HUES48 (cell line): ENCODE data around the gene BCKDHB.
"Not testable (repeated sequence)": the region's sequence is repeated elsewhere in the genome, so short reads cannot be mapped to it uniquely, and the experiment has no call there.

Source experiments
- H3K27ac ChIP-seq: one replicate; pipeline ENCODE4 v1.7.0; 2013; ENCODE audit warnings: low read depth, low read length, inconsistent platforms
- H3K27me3 ChIP-seq: 2 replicates; pipeline ENCODE4 v1.6.1; 2013; ENCODE audit warnings: mild to moderate bottlenecking, low read length; ENCODE audit not compliant: control insufficient read depth, insufficient read depth
- H3K36me3 ChIP-seq: 2 replicates; pipeline ENCODE4 v1.6.1; 2013; ENCODE audit warnings: low read length; ENCODE audit not compliant: control insufficient read depth, insufficient read depth
- H3K4me1 ChIP-seq: 2 replicates; pipeline ENCODE4 v1.6.1; 2013; ENCODE audit warnings: mild to moderate bottlenecking, low read length; ENCODE audit not compliant: control insufficient read depth, insufficient read depth
- H3K4me3 ChIP-seq: 2 replicates; pipeline ENCODE4 v1.5.1; 2013; ENCODE audit warnings: mild to moderate bottlenecking, low read depth, low read length
- H3K9ac ChIP-seq: 2 replicates; pipeline ENCODE4 v1.6.1; 2013; ENCODE audit warnings: mild to moderate bottlenecking, low read depth, low read length, moderate library complexity
- H3K9me3 ChIP-seq: 2 replicates; pipeline ENCODE4 v1.6.1; 2013; ENCODE audit warnings: low read length; ENCODE audit not compliant: control insufficient read depth, insufficient read depth

Gene BCKDHB

DNA sequence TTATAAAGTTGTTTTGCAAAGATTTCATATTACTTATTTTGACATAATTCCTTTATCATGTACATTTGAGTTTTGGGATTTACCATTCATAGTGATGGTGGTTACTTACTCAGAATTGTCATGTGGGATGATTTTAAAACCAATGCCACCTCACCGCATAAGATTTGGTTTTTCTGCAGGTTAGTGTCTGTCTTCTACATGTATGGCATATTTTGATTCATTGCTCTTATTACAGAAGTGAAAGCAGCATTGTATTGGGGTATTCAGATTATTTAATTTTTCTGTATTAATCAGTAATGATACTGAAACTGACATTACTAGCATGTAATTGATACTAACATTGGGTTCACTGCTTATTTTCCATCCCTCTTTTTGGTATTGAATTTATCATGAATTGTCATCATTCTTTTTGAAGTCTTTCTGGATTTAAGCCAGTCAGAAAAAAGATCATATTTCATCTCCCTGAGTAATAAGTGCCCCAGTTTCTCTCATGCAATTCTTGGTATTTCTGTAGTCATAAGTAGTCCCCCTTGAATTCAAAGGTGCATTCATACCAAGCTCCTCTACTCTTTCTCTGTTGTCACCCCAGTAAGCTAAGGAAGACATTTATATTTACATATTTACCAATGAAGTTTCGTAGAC is 176.6 kb downstream of the BCKDHB start:
- no peaks in the 10 kb centered on the region for H3K27me3 ChIP-seq
- H3K27ac ChIP-seq, result no peak overlapping the region
- no peaks in the 10 kb centered on the region for H3K4me1 ChIP-seq
- no peaks in the 10 kb centered on the region for H3K36me3 ChIP-seq
- no peak overlapping the region for H3K4me3 ChIP-seq
- H3K9me3 ChIP-seq, result no peaks in the 10 kb centered on the region
- no peak overlapping the region for H3K9ac ChIP-seq

DNA sequence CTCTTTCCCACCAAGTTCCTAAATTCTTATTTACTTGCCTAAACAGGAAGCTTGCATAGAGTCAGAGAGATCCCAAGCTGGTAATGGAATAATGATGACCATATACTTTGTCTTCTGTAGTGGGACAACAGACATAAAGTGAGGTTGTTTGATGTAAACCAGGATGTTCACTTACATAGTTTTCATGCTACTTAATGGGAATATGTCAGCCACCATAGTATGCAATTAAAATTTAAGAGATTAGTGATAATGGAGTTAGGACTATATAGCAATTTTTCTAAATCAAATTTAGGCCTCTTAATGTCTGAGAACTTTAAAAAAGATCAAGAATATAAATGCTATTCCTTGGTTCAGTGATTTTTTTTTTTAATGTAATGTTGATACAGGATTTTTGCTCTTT is 180.6 kb downstream of the BCKDHB start:
- Histone ChIP-seq H3K4me3 (no peak overlapping the region), H3K4me1 (no peaks in the 10 kb centered on the region), H3K27me3 (no peaks in the 10 kb centered on the region), H3K36me3 (no peaks in the 10 kb centered on the region), H3K27ac (no peak overlapping the region), H3K9ac (no peak overlapping the region), H3K9me3 (peaks cover 5% of the 10 kb centered on the region)

DNA sequence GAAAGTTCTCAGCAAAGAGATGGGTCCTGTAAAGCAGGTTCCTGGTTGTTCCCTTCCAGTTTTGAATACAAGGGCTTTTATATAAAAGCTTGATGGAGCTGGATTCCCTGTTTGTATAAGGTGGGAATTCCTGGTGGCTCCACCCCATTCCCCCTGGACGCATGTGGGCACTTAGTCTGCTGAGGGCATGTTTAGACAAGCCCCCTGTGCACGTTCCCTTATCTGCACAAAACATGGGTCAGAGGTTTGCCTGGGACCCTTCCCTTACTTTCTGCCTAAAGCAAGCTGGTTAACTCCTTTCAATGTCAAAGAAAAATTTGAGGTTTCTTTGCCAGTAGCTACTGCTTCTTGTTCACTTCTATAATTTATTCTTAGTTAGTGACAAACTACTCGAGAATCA is 181.1 kb downstream of the BCKDHB start:
- no peak overlapping the region for H3K9ac ChIP-seq
- H3K27ac ChIP-seq, result no peak overlapping the region
- H3K36me3 ChIP-seq, result no peaks in the 10 kb centered on the region
- H3K4me1 ChIP-seq, result no peaks in the 10 kb centered on the region
- peaks cover 10% of the 10 kb centered on the region for H3K9me3 ChIP-seq
- H3K27me3 ChIP-seq, result no peaks in the 10 kb centered on the region
- H3K4me3 ChIP-seq, result no peak overlapping the region

DNA sequence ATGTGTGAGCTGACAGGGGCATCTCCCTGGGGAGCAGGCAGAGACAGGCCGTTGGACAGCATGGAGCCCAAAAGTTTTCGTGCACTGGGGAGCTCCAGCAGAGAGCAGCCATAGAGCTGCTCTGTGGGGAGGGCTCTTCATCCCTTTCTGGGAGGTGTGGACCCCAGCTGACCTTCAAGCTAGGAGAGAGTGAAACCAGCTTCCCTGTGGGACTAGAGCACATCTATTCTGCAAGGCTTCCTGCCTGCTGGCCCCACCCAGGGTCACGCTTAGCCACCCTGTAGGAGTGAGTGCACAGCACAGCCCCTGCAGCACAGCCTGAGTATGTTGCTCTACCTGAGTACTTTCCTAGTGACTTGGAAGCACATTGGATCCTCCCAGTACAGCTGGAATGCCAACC is 183.3 kb downstream of the BCKDHB start:
- H3K4me1 ChIP-seq, result no peaks in the 10 kb centered on the region
- H3K9ac ChIP-seq, result no peak overlapping the region
- no peak overlapping the region for H3K27ac ChIP-seq
- no peaks in the 10 kb centered on the region for H3K27me3 ChIP-seq
- H3K36me3 ChIP-seq, result no peaks in the 10 kb centered on the region
- H3K4me3 ChIP-seq, result no peak overlapping the region
- peaks cover 30% of the 10 kb centered on the region for H3K9me3 ChIP-seq

DNA sequence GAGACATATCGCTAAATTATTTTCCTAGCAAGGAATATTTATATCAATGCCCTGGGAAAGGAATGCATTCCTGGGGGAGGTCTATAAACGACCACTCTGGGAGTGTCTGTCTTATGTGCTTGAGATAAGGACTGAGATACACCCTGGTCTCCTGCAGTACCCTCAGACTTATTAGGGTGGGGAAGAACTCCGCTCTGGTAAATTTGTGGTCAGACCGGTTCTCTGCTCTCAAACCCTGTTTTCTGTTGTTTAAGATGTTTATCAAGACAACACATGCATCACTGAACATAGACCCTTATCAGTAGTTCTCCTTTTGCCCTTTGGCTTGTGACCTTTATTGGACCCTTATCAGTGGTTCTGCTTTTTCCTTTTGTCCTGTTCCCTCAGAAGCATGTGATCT is 188.1 kb downstream of the BCKDHB start:
- not testable (repeated sequence) for H3K36me3 ChIP-seq, H3K27ac ChIP-seq, H3K9ac ChIP-seq, H3K4me3 ChIP-seq, H3K27me3 ChIP-seq, H3K4me1 ChIP-seq
- peaks cover 36% of the 10 kb centered on the region for H3K9me3 ChIP-seq

DNA sequence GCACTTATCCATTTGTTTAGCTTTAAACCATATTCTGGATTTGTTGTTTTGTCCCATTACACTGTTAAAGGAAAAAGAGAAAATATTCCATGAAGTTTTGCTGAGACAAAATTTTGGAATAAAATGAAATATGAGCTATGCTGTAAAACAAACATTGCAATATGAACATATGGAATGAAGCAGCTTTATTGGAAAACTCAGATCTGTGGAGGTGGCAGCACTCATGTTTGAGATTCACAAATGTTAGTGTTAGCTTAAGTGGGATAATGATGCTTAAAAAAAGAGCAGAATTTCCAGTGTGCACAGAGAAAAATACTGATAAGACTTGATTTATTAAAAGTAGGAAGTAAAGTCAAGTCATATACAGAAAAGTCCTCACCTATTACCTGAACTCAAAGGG is 196.2 kb downstream of the BCKDHB start:
- H3K36me3 ChIP-seq, result no peaks in the 10 kb centered on the region
- no peak overlapping the region for H3K27ac ChIP-seq
- no peaks in the 10 kb centered on the region for H3K9me3 ChIP-seq
- no peak overlapping the region for H3K4me3 ChIP-seq
- no peaks in the 10 kb centered on the region for H3K4me1 ChIP-seq
- no peak overlapping the region for H3K9ac ChIP-seq
- H3K27me3 ChIP-seq, result no peaks in the 10 kb centered on the region

DNA sequence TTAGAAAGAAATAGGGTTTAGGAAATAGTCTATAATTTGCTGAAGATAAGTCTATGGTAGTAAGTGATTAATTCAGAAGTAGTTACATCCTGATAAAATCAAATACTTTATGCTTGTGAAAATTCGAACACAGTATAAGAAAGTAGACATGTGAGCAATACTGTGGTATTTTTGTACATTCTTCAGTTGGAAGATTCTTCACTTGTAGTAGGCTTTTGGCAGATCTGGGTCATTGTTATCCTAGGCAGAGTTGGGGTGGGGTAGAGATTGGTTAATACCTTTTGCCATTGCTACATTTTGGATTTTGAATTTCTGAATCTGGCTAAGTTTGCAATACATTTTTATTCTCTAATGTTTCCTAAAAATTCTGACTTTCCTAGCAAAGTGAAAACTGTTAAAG is 197.5 kb downstream of the BCKDHB start:
- no peak overlapping the region for H3K27ac ChIP-seq
- no peak overlapping the region for H3K9ac ChIP-seq
- H3K27me3 ChIP-seq, result no peaks in the 10 kb centered on the region
- H3K4me3 ChIP-seq, result no peak overlapping the region
- no peaks in the 10 kb centered on the region for H3K4me1 ChIP-seq
- no peaks in the 10 kb centered on the region for H3K36me3 ChIP-seq
- H3K9me3 ChIP-seq, result no peaks in the 10 kb centered on the region

DNA sequence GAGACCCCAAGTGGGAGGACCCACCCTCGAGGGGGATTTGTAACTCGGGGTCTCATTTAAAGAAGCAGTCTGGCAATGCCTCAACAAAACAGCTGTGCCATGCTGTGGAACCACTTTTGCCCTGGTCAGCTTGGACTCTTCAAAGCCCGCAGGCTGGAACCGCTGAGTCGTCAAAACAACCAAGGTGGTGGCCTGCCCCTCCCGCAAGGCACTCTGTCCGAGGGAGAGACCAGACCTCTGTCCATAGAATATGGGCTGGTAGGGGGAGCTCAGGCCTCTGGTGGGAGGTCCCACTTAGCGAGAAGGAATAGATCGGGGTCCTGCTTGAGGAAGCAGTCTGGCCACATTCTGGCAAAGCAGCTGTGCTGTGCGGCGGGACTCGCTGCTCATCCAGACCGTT is 208.1 kb downstream of the BCKDHB start:
- Histone ChIP-seq H3K36me3 (no peaks in the 10 kb centered on the region), H3K27me3 (no peaks in the 10 kb centered on the region), H3K4me1 (no peaks in the 10 kb centered on the region), H3K4me3 (no peak overlapping the region), H3K9me3 (no peaks in the 10 kb centered on the region; the same call in 1 of the 2 replicates), H3K27ac (no peak overlapping the region), H3K9ac (no peak overlapping the region)

DNA sequence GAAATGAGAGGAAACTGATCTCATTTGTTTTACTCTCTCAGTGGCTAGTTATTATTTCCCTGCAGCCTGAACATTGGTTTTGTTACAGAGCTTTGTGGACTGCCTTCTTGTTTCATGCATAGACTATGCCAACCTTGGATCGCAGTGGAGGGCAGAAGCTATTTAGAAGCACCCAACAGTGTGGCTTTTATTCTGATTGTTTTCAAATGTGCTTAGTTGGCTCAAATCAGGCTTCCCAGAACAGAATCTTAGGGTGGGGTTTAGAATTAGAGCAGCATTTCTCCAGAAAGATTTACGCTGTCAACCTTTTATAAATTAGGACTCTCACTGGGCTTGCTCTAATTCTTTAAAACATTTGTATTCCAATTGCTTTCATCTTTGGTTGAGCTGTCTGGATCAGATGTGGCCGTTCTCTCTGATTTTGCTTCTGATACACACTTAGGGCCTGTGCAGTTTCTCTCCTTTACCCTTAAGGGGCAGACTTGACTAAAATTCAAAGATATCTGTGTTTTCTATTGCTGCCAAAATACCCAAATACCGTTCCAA is 210.3 kb downstream of the BCKDHB start:
- H3K9me3 ChIP-seq, result no peaks in the 10 kb centered on the region
- no peak overlapping the region for H3K4me3 ChIP-seq
- H3K27me3 ChIP-seq, result no peaks in the 10 kb centered on the region
- H3K36me3 ChIP-seq, result no peaks in the 10 kb centered on the region
- no peak overlapping the region for H3K27ac ChIP-seq
- H3K4me1 ChIP-seq, result no peaks in the 10 kb centered on the region
- no peak overlapping the region for H3K9ac ChIP-seq

DNA sequence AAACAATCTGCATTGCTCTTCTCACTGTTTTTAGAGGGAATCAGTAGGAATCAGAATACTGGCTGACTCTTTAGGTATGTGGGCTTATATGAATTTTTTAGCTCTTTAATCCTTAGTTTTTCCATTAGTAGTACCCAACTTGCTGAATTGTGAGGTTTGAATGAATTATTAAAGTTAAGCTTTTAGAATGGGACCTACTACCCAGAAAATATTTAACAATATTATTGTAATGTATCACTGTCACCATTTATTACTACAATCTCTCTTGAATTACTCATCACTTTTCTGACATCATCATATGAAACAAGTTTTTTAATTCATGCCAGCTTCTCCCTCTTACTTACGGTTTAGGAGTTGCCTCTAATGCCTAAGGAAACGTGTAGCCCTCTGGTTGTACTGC is 212.7 kb downstream of the BCKDHB start:
- no peaks in the 10 kb centered on the region for H3K27me3 ChIP-seq
- no peak overlapping the region for H3K27ac ChIP-seq
- no peak overlapping the region for H3K4me3 ChIP-seq
- H3K9me3 ChIP-seq, result no peaks in the 10 kb centered on the region
- H3K9ac ChIP-seq, result no peak overlapping the region
- no peaks in the 10 kb centered on the region for H3K4me1 ChIP-seq
- no peaks in the 10 kb centered on the region for H3K36me3 ChIP-seq

DNA sequence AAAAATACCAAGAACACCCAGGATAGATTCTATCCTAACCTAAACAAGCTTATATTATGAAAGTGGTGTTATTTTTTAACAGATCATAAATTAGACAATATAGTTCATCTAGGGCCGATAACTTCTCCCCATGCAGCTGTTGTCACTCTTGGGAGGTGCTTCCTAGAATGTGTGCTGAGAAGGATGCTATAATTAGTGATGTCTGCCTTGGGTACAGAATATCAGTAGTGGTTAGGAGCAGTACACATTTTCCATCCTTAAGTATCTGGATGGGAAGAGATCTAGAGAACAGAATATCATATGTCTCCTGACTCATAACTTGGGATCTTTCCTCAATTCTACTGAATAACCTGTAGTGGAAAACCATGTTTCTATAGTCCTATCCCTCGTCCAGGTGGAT is 214.5 kb downstream of the BCKDHB start:
- Histone ChIP-seq H3K27ac (no peak overlapping the region), H3K36me3 (no peaks in the 10 kb centered on the region), H3K9ac (no peak overlapping the region), H3K4me3 (no peak overlapping the region), H3K27me3 (no peaks in the 10 kb centered on the region), H3K9me3 (no peaks in the 10 kb centered on the region), H3K4me1 (no peaks in the 10 kb centered on the region)
